ENCODE data around the gene SPATA32. TPM values are rescaled to one million over a fixed set of nuclear protein-coding genes. Genes with fewer than 3 reads are reported as not detected.

Gene SPATA32
- total RNA-seq, 1 experiment from 2014 or later = 0.48 TPM

- POLR2A ChIA-PET (ENCODE audit: unreplicated experiment) = no interaction called here
- peaks cover 41% of the 10 kb centered on the region for H3K4me1 ChIP-seq (replicated peaks; ENCODE audit: insufficient read depth)
- no peak overlapping the region for H3K4me3 ChIP-seq
- H4K20me1 ChIP-seq (ENCODE audit: insufficient read depth) = peaks cover 4% of the 10 kb centered on the region; the same call in 1 of the 2 replicates
- no peaks in the 10 kb centered on the region for H3K9me3 ChIP-seq (ENCODE audit: insufficient read depth, low read depth)
- peaks cover 61% of the 10 kb centered on the region for H3K79me2 ChIP-seq (ENCODE audit: low read depth)
- H3K4me2 ChIP-seq = no peak overlapping the region
- CTCF ChIA-PET = no interaction called here
- no TSS peak for BruUV-seq (replicated peaks)
- intact Hi-C loops (cut with micrococcal nuclease; ENCODE audit: unreplicated experiment) = no loop called here
- H2AFZ ChIP-seq = no peak overlapping the region
- H3K27ac ChIP-seq = no peak overlapping the region
- peaks cover 61% of the 10 kb centered on the region for H3F3A ChIP-seq (ENCODE audit: insufficient read depth, low read depth)
- H3K27me3 ChIP-seq (ENCODE audit: insufficient read depth, low read depth) = no peaks in the 10 kb centered on the region
- no peak for DNase-seq
- H3K9me2 ChIP-seq (ENCODE audit: insufficient read depth) = no peaks in the 10 kb centered on the region
- H3K36me3 ChIP-seq (ENCODE audit: low read depth) = peaks cover 42% of the 10 kb centered on the region
- TF ChIP-seq EZH2 (IDR thresholded peaks at IDR 0.05; ENCODE audit: low read depth) = no peak
- TF ChIP-seq, protein P1, sequence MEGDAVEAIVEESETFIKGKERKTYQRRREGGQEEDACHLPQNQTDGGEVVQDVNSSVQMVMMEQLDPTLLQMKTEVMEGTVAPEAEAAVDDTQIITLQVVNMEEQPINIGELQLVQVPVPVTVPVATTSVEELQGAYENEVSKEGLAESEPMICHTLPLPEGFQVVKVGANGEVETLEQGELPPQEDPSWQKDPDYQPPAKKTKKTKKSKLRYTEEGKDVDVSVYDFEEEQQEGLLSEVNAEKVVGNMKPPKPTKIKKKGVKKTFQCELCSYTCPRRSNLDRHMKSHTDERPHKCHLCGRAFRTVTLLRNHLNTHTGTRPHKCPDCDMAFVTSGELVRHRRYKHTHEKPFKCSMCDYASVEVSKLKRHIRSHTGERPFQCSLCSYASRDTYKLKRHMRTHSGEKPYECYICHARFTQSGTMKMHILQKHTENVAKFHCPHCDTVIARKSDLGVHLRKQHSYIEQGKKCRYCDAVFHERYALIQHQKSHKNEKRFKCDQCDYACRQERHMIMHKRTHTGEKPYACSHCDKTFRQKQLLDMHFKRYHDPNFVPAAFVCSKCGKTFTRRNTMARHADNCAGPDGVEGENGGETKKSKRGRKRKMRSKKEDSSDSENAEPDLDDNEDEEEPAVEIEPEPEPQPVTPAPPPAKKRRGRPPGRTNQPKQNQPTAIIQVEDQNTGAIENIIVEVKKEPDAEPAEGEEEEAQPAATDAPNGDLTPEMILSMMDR (conservative IDR thresholded peaks at IDR 0.05) = no peak
Observed at GRCh38 chr17:45291171-45291805, 29.4 kb upstream of the SPATA32 start.

DNA sequence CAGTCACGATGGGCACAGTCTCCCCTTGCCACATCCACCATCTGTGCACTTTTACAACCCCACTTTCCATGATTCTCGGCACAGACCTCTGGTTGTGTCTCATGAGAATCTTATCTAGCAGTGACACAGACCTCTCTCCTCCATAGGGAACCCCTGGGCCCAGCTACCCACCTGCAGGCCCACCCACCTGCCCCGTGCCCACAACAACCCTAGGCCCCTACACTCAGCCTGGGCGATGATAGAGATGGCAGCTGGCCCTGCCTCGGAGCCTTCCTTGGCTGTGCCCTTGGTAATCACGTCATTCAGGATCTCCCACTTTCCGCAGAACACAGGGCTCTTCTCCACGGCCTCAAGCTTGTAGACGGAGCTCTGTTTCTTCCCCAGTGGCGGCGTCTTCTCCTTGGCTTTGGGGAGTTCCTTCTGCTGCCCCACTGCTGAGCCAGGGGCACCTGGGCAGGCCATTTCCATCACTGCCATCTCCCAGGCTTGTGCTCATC lies 28.4 kb upstream of the SPATA32 start:
- no peak overlapping the region for H2AFZ ChIP-seq
- peaks cover 60% of the 10 kb centered on the region for H3F3A ChIP-seq (ENCODE audit: insufficient read depth, low read depth)
- H4K20me1 ChIP-seq (ENCODE audit: insufficient read depth) = peaks cover 4% of the 10 kb centered on the region; the same call in 1 of the 2 replicates
- no peaks in the 10 kb centered on the region for H3K27me3 ChIP-seq (ENCODE audit: insufficient read depth, low read depth)
- POLR2A ChIA-PET (ENCODE audit: unreplicated experiment) = no interaction called here
- no peak overlapping the region for H3K4me2 ChIP-seq
- peaks cover 32% of the 10 kb centered on the region for H3K4me1 ChIP-seq (replicated peaks; ENCODE audit: insufficient read depth)
- H3K27ac ChIP-seq = no peak overlapping the region
- no peak for DNase-seq
- no peaks in the 10 kb centered on the region for H3K9me2 ChIP-seq (ENCODE audit: insufficient read depth)
- H3K4me3 ChIP-seq = no peak overlapping the region
- BruUV-seq (replicated peaks) = no TSS peak
- TF ChIP-seq EZH2 (IDR thresholded peaks at IDR 0.05; ENCODE audit: low read depth) = no peak
- TF ChIP-seq, protein P1 (conservative IDR thresholded peaks at IDR 0.05) = no peak
- peaks cover 42% of the 10 kb centered on the region for H3K36me3 ChIP-seq (ENCODE audit: low read depth)
- no peaks in the 10 kb centered on the region for H3K9me3 ChIP-seq (ENCODE audit: insufficient read depth, low read depth)
- H3K79me2 ChIP-seq (ENCODE audit: low read depth) = peaks cover 51% of the 10 kb centered on the region
- intact Hi-C loops (cut with micrococcal nuclease; ENCODE audit: unreplicated experiment) = no loop called here
- CTCF ChIA-PET = no interaction called here

GRCh38 chr17:45289301-45290268 lies 27.7 kb upstream of the SPATA32 start:
- peaks cover 37% of the 10 kb centered on the region for H3K36me3 ChIP-seq (ENCODE audit: low read depth)
- peaks cover 24% of the 10 kb centered on the region for H3K4me1 ChIP-seq (replicated peaks; ENCODE audit: insufficient read depth)

More at GRCh38 chr17:45289301-45290268, 27.7 kb upstream of the SPATA32 start:
- peaks cover 54% of the 10 kb centered on the region for H3F3A ChIP-seq (ENCODE audit: insufficient read depth, low read depth)
- no peaks in the 10 kb centered on the region for H3K9me2 ChIP-seq (ENCODE audit: insufficient read depth)
- TF ChIP-seq, protein P1 (conservative IDR thresholded peaks at IDR 0.05) = no peak
- no peak for TF ChIP-seq EZH2 (IDR thresholded peaks at IDR 0.05; ENCODE audit: low read depth)
- peaks cover 44% of the 10 kb centered on the region for H3K79me2 ChIP-seq (ENCODE audit: low read depth)
- H3K27me3 ChIP-seq (ENCODE audit: insufficient read depth, low read depth) = no peaks in the 10 kb centered on the region
- peaks cover 4% of the 10 kb centered on the region; the same call in 1 of the 2 replicates for H4K20me1 ChIP-seq (ENCODE audit: insufficient read depth)
- no peak for DNase-seq
- no peak overlapping the region for H2AFZ ChIP-seq
- no peak overlapping the region for H3K4me2 ChIP-seq
- no peak overlapping the region for H3K27ac ChIP-seq
- POLR2A ChIA-PET (ENCODE audit: unreplicated experiment) = no interaction called here
- no peaks in the 10 kb centered on the region for H3K9me3 ChIP-seq (ENCODE audit: insufficient read depth, low read depth)
- H3K4me3 ChIP-seq = no peak overlapping the region
- no TSS peak for BruUV-seq (replicated peaks)
- intact Hi-C loops (cut with micrococcal nuclease; ENCODE audit: unreplicated experiment) = no loop called here
- CTCF ChIA-PET = no interaction called here

All from PC-9 (cell line).